GM19023 (cell line): ENCODE results near the gene ARHGEF28.

Experiments used
- ATAC-seq: cut with Tn5 transposase; IDR thresholded peaks from one replicate; pipeline ENCODE4 v1.9.1; 2021; ENCODE audit warnings: mild to moderate bottlenecking, moderate library complexity; ENCODE audit not compliant: unreplicated experiment

The ARHGEF28 gene

GRCh38 chr5:73917891-73918290 is 291.9 kb downstream of the ARHGEF28 start:
- ATAC-seq, result no peak

GRCh38 chr5:73918791-73919221 is 292.8 kb downstream of the ARHGEF28 start:
- no peak for ATAC-seq

DNA sequence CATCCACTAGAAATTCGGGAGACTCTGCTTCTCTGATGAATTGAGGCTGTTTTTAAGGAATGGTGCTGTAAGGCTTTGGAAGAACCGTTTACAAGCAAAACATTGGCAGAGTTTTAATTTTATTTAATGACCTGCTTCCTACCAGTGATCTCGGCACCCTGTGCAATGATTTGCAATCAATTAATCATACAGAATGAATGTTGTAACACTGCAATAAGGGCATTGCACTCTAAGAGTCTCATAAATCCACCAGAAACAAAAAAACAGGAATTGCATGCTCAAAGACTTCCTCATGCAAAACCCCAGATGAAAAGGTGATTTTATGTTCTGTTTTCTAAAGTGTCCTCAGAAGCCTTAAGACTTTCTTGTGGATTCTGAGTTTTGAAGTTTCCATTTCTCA is 295.7 kb downstream of the ARHGEF28 start:
- no peak for ATAC-seq

DNA sequence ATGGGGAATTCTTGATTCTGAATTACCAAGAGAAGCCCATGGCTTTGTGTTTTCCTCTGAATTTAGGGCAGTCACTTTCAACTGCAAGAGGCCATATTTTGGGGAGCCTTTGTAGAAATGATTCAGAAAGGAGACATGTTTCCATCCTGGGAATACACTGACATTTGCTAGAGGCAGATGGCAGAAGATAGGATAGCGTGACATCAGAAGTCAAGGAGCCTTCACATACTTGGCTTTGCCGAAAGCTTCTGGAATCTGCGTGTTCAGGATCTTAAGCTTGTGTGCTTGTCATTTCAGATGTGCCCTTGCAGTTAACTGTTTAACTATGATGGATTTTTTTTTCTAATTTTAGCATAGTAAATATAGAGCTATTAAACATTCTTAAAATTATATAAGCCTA is 296.2 kb downstream of the ARHGEF28 start:
- ATAC-seq, result no peak

DNA sequence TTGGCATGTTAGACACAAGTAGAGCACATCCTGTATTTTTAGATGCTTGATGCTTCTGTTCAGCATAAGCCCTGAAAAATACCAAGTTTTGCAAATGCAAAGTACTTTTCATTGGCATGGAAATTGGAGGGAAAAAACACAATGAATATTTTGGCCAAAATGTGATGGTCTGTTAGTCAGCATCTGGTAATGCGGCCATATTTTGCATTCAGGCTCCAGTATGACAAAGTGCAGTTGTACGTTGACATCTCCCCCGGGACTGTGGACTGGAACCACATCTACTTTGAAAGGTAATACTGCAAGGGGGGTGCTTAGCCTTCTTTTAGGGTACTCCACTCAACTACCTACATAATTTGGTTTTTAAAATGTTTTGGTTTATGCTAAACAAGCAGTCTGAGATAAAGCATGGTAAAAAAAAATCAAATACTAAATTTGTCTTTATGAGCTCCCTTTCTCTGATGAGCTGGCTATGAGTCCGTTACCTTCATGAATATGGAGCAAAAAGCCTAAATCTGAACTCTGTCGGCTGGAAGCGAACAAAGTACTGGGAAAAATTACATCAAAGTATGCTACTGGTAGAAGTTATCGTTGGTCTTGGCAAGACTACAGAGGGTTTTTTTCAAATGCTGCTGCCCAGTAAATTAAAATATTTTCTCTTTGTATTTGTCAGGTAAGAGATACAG is 297.0 kb downstream of the ARHGEF28 start:
- no peak for ATAC-seq

DNA sequence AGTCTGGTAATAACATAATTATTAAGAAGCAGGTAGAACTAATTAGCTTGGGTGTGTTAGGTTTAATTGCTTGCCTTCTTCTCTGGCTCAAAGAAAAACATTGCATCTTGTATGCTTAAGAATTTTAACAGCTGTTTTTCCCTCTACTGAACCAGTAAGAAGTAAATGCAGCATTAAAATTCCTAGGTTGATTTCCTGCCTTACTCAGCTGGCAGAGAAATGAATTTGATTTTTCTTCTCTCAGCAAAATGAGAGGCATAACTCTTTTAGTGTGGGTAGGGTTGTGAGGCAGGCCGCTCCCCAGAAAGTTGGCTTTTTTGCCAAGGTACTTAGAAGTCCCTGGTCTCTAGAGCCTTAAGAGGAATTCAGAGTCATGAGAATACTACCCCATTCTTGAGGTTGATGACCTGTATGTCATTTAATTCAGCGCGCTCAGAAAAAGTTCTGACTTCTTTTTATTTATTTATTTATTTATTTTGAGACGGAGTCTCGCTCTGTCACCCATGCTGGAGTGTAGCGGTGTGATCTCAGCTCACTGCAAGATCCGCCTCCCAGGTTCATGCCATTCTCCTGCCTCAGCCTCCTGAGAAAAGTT is 302.6 kb downstream of the ARHGEF28 start:
- ATAC-seq, result no peak

- ATAC-seq, result no peak
Measured at GRCh38 chr5:73935719-73936118, 309.7 kb downstream of the ARHGEF28 start.

DNA sequence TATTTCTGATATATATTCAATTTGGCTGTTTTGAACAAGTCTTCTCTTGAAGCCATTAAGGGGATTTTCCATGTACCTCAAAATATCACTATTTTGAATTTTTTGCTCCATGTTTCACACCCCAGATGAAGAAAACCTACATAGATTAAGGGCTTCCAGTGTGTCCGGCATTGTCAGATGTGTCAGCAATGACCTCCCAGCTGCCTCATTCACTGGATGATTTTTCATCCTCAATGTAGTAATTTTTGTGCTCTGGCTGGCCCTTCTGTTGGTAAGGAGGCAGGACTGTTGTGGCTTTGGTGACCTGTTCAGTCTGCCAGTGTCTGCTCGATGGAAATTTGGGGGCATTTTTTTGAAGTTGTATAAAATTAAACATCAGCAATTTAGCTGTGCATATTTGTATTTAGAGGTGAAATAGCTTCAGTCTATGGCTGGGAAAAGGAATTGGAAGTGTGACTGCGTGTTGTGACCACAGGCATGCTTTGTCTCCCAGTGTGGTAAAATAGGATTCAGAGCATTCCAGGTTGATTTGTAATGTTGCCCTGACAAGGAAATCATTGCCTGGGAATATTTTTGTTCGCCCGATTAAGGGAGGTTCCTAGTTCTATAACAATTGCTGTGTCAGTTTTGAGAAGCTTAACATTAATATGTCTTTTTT is 312.4 kb downstream of the ARHGEF28 start:
- no peak for ATAC-seq

- ATAC-seq, result no peak
Measured at GRCh38 chr5:73938938-73939320, 312.9 kb downstream of the ARHGEF28 start.

GRCh38 chr5:73939557-73939956 is 313.6 kb downstream of the ARHGEF28 start:
- no peak for ATAC-seq

GRCh38 chr5:73940026-73940425 is 314.0 kb downstream of the ARHGEF28 start:
- ATAC-seq, result no peak

DNA sequence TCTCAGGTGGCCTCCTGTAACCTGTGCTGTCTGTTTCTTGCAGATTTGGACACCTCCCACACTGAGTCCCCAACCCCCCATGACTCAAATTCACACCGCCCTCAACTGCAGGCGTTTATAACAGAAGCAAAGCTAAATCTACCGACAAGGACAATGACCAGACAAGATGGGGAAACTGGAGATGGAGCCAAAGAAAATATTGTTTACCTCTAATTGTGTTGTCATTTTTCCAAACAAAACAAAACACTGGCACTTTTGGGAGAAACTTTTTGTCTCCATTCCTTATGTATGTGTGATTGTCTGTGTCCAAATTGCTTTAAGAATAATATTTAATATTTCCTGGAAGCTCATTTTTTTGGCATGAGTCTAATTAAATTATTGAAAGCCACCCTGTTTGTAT is 314.8 kb downstream of the ARHGEF28 start:
- ATAC-seq, result no peak

DNA sequence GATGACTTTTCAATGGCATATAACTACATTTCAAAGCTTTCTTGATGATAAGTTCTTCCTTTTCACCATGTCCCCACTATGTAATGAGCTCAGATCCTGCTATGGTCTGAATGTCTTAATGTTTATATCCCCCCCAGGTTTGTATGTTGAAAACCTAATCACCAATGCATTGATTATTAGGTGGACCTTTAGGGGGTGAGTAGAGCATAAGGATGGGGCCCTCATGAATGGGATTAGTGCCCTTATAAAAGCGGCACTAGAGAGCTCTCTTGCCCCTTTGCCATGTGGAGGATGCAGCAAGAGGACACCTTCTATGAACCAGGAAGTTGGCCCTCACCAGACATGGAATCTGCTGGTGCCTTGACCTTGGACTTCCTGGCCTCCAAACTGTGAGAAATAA is 316.8 kb downstream of the ARHGEF28 start:
- no peak for ATAC-seq

GRCh38 chr5:73943397-73943796 is 317.4 kb downstream of the ARHGEF28 start:
- ATAC-seq, result no peak

GRCh38 chr5:73944581-73944980 is 318.6 kb downstream of the ARHGEF28 start:
- no peak for ATAC-seq

DNA sequence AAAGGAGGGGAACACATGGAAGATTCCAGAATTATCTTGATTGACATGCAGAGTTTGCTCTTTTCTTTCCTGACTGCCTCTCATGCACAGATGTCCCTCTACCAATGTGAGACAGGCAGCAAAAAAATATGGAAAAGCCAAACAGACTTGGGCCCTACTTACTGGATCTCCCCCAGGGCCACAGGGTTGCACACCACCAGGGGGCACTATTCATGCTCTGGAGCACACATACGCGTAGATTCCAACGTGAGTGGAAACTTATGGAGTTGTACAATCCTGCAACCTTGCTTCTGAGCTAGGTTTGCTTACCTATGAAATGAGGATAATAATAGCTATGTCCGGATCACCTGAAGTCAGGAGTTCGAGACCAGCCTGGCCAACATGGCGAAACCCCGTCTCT is 319.5 kb downstream of the ARHGEF28 start:
- ATAC-seq, result no peak

- no peak for ATAC-seq
Measured at GRCh38 chr5:73946278-73946677, 320.3 kb downstream of the ARHGEF28 start.

- no peak for ATAC-seq
Measured at GRCh38 chr5:73946919-73947602, 321.1 kb downstream of the ARHGEF28 start.

DNA sequence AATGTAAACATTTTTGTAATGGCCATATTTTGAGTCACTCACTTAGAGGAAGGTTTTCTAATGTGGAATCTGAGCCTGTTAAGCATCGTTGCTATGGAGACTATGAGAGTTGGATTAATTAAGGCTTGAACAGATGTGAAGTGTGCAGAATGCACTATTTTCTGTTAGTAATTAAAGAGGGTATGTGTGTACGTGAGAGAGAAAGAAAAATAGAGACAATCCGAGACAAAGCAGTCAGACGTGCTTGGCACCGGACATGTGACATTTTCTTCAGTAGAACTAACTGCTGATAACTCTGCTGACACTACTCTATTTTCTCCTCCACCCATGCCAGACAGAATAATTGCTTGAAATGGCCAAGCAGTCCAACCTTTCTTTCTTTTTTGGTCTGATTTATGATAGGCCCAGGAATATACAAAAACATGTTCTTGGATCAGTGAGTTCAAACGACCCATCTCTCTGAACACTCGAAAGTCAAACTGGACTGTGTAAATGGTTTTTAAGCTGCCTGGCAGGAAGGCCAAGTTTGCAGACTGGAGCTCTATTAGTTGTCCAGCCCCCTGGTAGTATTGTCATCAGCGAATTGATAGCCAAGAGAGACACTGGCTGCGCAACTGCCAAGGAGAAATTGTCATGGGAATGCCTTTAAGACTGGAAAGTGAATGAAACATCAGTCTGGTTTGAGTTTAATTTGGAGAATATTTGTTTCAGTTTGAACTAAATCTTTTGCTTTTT is 322.1 kb downstream of the ARHGEF28 start:
- ATAC-seq, result no peak

- no peak for ATAC-seq
Measured at GRCh38 chr5:73948720-73949119, 322.7 kb downstream of the ARHGEF28 start.

- ATAC-seq, result no peak
Measured at GRCh38 chr5:73950441-73950873, 324.5 kb downstream of the ARHGEF28 start.
